Tibial nerve (tissue), 4 donors: ENCODE data around the gene RCAN2.

Experiments
- EP300 ChIP-seq, 2 donors: sonication (generic); formaldehyde crosslinking; IDR thresholded peaks; one replicate each; pipeline ENCODE4 v1.6.1; 2017; ENCODE audit warnings: antibody characterized with exemption in 2 of 2, mild to moderate bottlenecking in 1 of 2
- TF ChIP-seq, protein P1 (sequence below), 5 experiments: fragments of 200-600 bp in 3 of 5; fragments of 450-650 bp in 2 of 5; sonication (generic) in 3 of 5; IDR thresholded peaks; one replicate each; pipeline ENCODE4 v1.5.1; 2016 to 2019; ENCODE audit warnings: antibody characterized with exemption in 5 of 5, mild to moderate bottlenecking in 3 of 5, moderate library complexity in 2 of 5

DNA sequence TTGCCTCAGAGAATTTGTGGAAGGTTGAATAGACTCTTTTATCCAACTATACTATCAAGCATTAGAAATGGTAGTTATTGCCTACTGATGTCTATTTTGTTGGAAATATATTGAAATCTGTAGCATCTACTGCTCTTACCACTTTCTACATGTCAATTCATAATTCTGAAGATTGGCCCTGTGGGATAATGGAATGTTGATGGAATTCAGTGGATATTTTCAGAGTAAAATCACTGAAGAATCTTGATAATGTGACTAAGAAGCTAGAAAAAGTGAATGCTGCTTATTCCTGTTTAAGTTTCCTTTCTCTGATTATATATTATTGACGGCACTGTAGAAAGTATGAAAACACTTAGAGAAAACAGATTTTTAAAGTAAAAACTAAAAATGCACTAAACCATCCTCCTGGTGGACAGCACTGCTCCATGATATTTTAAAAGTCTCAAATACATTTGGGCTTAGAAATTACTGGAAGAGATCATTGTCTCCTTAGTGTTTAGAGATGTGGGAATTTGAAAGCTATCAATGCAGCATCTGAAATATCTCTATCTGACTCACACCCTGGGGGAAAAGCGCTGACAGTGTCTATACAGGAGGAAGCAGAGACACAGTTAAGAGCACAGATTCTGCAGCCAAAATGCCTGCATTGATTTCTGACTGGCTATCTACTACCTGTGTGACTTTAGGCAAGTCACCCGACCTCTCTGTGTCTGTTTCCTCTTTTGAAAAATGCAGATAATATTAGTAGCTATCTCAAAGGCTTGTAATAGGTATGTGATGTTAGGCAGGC is 37.9 kb upstream of the RCAN2 start:
- TF ChIP-seq, protein P1, sequence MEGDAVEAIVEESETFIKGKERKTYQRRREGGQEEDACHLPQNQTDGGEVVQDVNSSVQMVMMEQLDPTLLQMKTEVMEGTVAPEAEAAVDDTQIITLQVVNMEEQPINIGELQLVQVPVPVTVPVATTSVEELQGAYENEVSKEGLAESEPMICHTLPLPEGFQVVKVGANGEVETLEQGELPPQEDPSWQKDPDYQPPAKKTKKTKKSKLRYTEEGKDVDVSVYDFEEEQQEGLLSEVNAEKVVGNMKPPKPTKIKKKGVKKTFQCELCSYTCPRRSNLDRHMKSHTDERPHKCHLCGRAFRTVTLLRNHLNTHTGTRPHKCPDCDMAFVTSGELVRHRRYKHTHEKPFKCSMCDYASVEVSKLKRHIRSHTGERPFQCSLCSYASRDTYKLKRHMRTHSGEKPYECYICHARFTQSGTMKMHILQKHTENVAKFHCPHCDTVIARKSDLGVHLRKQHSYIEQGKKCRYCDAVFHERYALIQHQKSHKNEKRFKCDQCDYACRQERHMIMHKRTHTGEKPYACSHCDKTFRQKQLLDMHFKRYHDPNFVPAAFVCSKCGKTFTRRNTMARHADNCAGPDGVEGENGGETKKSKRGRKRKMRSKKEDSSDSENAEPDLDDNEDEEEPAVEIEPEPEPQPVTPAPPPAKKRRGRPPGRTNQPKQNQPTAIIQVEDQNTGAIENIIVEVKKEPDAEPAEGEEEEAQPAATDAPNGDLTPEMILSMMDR (IDR thresholded peaks at IDR 0.05), result no peak
- TF ChIP-seq EP300 (IDR thresholded peaks at IDR 0.05), result no peak
